GM18526 (cell line): ENCODE data around the gene KIF17.

Source experiments
- POLR2A ChIP-seq: IDR thresholded peaks from 3 replicates; pipeline ENCODE4 v1.6.1; 2011; ENCODE audit not compliant: insufficient read length; ENCODE audit errors: extremely low read depth

KIF17 gene

GRCh38 chr1:20729990-20730689 lies 12.3 kb upstream of the KIF17 start:
- no peak for TF ChIP-seq POLR2A

- no peak for TF ChIP-seq POLR2A
These were observed 11.5 kb upstream of the KIF17 start for GRCh38 chr1:20729155-20729931.

- no peak for TF ChIP-seq POLR2A
These were observed 10.8 kb upstream of the KIF17 start for GRCh38 chr1:20728371-20729154.

GRCh38 chr1:20727746-20728316 lies 10.0 kb upstream of the KIF17 start:
- no peak for TF ChIP-seq POLR2A

GRCh38 chr1:20726932-20727745 lies 9.3 kb upstream of the KIF17 start:
- no peak for TF ChIP-seq POLR2A

- TF ChIP-seq POLR2A = no peak
These were observed 8.5 kb upstream of the KIF17 start for GRCh38 chr1:20726118-20726911.

- no peak for TF ChIP-seq POLR2A
These were observed 7.6 kb upstream of the KIF17 start for GRCh38 chr1:20725189-20726117.

GRCh38 chr1:20724364-20725188 lies 6.8 kb upstream of the KIF17 start:
- no peak for TF ChIP-seq POLR2A

- no peak for TF ChIP-seq POLR2A
These were observed 5.9 kb upstream of the KIF17 start for GRCh38 chr1:20723537-20724363.

GRCh38 chr1:20723159-20723536 lies 5.3 kb upstream of the KIF17 start:
- TF ChIP-seq POLR2A = no peak

GRCh38 chr1:20721117-20722061 lies 3.6 kb upstream of the KIF17 start:
- TF ChIP-seq POLR2A = no peak
